GM20000 (cell line): ENCODE results near the gene HOXB9.

Source experiments
- DNase-seq: peaks from one replicate; pipeline ENCODE4 v3.0.0; 2012; ENCODE audit warnings: low spot score
- CTCF ChIP-seq: IDR thresholded peaks from 2 replicates; pipeline ENCODE4 v1.5.1; 2012; ENCODE audit warnings: mild to moderate bottlenecking, control low read depth; ENCODE audit errors: extremely low read depth, missing control alignments

Gene HOXB9

GRCh38 chr17:48579471-48579759, 46.7 kb downstream of the HOXB9 start:
- no peak for DNase-seq
- no peak for TF ChIP-seq CTCF

GRCh38 chr17:48578616-48579470, 47.3 kb downstream of the HOXB9 start:
- TF ChIP-seq CTCF, result no peak
- DNase-seq, result no peak

GRCh38 chr17:48577946-48578615, 48.1 kb downstream of the HOXB9 start, which contains the start of gene HOXB4:
Gene HOXB4 (minus strand): TSS chr17:48578350. CDS start chr17:48578319, 31 bp downstream.
- no peak for TF ChIP-seq CTCF
- peak; percentile 91 for DNase-seq

GRCh38 chr17:48577330-48577945, 48.7 kb downstream of the HOXB9 start:
- TF ChIP-seq CTCF, result no peak
- DNase-seq, result peak; percentile 73

GRCh38 chr17:48576479-48577309, 49.5 kb downstream of the HOXB9 start:
- no peak for TF ChIP-seq CTCF
- no peak for DNase-seq

GRCh38 chr17:48575673-48576478, 50.3 kb downstream of the HOXB9 start:
- TF ChIP-seq CTCF, result no peak
- no peak for DNase-seq
